Measurements from ENCODE around the gene LIMCH1.
"Not testable (repeated sequence)": the region's sequence is repeated elsewhere in the genome, so short reads cannot be mapped to it uniquely, and the experiment has no call there.

Gene LIMCH1

GRCh38 chr4:41678086-41678816 is 140.3 kb downstream of the LIMCH1 start:
- no peak for DNase-seq (ENCODE audit: low read depth, low spot score)

DNA sequence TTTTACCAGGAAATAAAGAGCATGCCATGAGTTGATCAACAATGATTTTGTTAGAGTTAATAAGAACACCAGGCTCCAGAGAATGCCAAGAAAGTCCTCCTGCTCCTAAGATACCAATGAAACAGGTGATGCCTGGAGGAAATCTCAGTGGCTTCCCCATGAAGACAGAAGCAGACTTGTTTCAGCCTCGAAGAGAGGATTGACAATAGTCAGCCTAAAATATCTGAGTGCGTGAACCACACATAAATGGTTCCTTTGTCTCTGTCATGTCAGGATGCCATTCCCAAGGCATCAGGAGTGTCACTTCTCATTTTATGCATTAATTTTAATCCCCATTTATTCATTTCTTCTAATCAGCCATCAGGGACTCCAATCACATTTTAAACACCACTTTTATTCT is 141.0 kb downstream of the LIMCH1 start:
- no peak for DNase-seq (ENCODE audit: low read depth, low spot score)

GRCh38 chr4:41679991-41680390 is 142.0 kb downstream of the LIMCH1 start:
- no peak for DNase-seq (ENCODE audit: low read depth, low spot score)

GRCh38 chr4:41681054-41681453 is 143.1 kb downstream of the LIMCH1 start:
- DNase-seq (ENCODE audit: low read depth, low spot score) = no peak

DNA sequence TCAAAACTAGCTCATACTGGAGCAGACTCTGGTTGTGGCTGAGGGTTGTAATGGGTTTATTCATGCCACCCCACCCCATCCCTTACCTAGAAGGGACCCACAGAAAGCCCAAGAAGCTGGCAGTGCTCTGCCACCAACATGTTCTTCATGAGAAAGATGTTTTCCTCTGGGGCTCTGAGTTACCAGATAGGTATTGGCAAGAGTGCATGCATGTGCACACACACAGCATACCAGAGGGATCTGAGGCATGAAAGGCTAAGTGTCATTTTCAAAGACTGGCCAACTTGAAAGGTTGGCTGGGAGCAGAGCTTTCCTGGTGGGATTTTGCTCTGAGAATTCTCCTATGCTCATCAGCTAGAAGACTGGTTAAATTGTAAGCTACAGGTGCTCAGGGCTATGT is 145.4 kb downstream of the LIMCH1 start:
- no peak for DNase-seq (ENCODE audit: low read depth, low spot score)

DNA sequence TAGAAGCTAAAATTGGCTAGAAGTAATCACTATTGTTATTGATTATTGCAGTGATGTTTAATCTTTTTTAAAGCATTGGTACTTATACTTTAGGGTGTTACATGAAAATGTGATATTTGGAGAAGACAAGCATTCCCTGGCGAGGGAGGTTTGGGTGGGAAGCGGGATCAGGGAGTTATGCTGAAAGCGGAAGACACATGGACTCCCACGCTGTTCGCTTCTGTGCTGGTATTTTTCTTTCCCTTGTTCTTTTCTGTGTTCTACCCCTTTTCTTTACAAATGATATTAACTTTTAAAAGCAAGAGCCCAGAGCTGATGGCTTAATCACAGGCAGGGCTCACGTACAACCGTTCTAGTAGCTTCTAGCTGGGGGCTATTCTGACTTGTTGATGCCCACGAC is 148.9 kb downstream of the LIMCH1 start:
- DNase-seq (ENCODE audit: low read depth, low spot score) = no peak

GRCh38 chr4:41687971-41688370 is 150.0 kb downstream of the LIMCH1 start:
- DNase-seq (ENCODE audit: low read depth, low spot score) = no peak

DNA sequence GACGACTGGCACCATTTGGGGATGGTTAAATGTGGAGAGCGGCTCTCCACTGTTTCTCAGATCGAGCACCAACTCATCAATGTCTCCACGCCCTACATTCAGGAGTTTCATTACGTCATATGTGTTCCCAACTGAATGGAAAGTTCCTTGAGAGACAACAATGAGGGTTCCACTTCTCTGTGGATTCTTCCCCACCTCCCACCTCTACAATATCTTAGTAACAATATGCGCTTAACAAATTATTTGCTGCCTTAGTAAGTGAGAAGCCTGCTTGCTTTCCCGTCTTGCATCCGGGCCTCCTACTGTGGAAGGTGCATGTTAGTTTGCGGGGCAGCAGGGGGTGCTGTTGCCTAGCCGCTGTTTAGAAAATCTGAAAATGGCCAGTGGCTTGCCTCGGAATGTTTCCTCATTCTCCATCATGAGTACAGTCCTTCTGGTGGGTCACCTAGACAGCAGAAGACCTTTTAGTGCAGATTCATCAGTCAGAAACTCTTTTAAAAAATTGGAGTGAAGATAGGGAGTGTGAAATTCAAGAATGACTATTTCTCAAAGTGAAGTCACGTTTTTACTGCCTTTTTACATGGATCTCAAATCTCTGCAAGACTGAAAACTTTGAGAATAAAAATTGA is 154.9 kb downstream of the LIMCH1 start:
- no peak for DNase-seq (ENCODE audit: low read depth, low spot score)

DNA sequence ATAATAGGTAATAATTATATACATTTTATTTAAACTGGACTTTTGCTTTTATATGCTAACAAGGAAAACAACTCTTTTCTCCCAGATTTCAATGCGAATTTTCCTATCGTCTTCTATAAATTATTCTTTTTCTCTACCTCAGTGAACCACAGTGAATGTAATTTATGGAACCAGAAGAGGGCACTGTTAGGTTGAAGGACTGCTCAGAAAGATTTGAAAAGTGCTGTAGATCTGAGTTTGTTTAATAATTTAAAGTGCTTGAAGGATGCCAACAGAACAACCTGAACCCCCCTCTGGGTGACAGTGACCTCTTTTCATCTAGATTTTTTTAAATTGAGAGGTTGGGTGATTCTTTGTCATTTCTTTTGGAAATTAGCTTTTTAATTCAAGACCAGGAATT is 155.7 kb downstream of the LIMCH1 start:
- DNase-seq (ENCODE audit: low read depth, low spot score) = no peak

DNA sequence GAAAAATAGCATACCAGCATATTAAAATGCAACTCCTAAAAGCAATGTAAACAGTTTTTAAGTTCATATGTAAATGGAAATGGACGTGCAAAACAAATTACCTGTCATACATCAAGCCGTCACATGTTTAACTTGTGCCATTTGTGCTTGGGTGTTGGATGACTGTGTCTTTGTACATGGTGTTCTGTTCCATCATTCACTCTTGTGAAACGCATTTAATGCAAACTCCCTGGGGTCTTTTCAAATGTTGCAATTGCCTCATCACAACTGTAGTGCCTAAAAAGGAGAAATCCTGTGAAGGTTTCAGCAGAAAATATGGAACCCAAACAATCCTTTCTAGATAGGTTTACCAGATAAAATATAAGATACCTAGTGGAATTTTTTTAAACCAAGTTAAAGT is 158.2 kb downstream of the LIMCH1 start:
- DNase-seq (ENCODE audit: low read depth, low spot score) = no peak

GRCh38 chr4:41696763-41697162 is 158.8 kb downstream of the LIMCH1 start:
- no peak for DNase-seq (ENCODE audit: low read depth, low spot score)

GRCh38 chr4:41701983-41702382 is 164.0 kb downstream of the LIMCH1 start:
- no peak for DNase-seq (ENCODE audit: low read depth, low spot score)

- DNase-seq (ENCODE audit: low read depth, low spot score) = no peak
These were observed 164.8 kb downstream of the LIMCH1 start for GRCh38 chr4:41702770-41703169.

GRCh38 chr4:41703785-41704184 is 165.8 kb downstream of the LIMCH1 start:
- DNase-seq (ENCODE audit: low read depth, low spot score) = no peak

GRCh38 chr4:41709844-41710481 is 172.0 kb downstream of the LIMCH1 start:
- no peak for DNase-seq (ENCODE audit: low read depth, low spot score)

DNA sequence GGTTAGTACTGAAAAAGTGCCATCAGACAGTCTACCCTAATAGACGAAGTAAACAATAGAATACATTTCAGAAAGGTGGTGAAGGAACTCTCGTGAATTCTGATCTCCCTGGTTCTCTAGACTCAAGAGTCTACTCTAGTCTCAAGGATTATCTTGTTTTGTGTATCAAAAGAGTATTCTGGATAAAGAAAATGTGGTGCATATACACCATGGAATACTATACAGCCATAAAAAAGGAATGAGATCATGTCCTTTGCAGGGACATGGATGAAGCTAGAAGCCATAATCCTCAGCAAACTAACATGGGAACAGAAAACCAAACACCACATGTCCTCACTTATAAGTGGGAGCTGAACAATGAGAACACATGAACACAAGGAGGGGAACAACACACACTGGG is 173.7 kb downstream of the LIMCH1 start:
- not testable (repeated sequence) for DNase-seq (ENCODE audit: low read depth, low spot score)

DNA sequence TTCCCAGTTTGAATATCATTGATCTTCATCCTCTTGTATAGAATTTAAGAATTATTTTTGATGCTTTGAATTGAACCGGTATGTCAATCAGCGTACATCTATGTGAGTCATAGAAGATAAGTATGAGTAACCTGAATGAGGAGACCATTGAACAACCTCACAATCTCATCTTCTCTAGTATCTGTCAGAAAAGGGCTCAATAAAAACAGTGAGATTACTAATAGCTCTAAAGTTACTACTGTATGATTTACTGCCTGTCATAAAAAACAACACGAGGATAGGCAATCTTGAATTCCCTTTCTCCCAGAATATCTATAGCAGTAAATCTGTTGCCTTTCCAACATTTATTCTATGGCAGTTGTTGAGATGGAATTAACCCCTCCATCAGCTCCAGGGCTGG is 174.5 kb downstream of the LIMCH1 start:
- DNase-seq (ENCODE audit: low read depth, low spot score) = no peak

DNA sequence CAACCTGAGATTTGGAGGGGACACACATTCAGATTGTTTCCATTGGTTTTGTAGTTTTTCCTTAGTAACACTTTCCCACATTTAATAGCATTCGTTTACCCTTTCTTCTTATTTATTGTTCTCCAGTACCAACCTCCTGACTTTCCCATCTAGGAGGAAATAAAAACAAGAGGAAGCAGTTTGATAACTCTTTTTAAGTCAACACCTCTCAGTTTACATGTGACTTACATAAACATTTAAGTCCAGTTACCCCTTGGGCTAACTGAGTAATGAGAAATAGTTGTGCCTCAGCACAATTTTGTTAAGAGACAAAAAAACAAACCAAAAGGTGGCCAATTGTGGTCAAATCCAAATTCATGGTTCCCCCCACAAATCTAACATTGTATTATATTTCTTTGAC is 175.8 kb downstream of the LIMCH1 start:
- DNase-seq (ENCODE audit: low read depth, low spot score) = no peak

DNA sequence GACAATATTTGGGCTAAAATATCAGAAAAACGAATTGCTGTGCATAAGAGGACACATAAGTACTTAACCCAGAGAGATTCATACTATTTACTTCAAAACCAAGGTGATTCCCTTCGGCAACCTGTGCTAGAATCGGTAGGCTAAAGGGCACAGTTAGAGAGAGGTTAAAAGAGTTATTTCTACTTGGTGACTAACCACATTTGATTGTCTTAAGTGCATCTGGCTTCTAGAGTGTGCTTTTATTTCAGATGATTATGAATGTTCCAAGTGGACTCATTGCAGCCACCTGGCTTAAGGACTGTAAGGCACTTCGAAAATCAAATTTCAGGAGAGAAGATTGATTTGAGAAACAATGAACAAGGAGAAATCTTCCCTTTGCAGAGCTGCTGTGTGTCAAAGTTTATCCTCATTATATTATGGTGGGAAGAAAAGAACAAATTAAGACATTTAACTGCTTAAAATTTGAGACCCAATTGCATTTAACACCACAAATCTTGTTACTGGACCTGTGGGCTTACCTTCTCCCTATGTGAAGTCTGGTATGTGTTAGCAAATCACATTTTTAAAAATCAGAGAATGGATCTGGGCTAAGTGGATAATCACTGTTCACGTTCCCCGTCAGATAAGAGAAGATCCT is 176.5 kb downstream of the LIMCH1 start:
- no peak for DNase-seq (ENCODE audit: low read depth, low spot score)

GRCh38 chr4:41715155-41715554 is 177.2 kb downstream of the LIMCH1 start:
- DNase-seq (ENCODE audit: low read depth, low spot score) = no peak

DNA sequence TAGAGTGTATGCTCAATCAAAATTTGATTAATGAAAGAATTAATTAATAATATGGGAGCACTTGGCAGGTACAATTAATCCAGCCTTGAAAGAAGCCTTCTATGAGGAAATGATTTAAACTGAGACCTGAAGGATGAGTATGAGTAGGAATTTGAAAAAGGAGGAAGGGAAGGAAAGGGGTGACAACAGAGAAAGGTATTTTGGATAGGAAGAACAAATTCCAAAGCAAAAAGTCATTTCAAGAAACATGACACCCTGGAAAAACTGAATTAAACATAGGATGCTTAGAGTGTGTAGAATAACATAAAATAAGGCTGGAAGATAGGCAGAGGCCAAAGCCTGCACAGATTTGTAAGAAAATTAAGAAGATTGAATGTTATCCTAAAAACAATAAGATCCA is 180.9 kb downstream of the LIMCH1 start:
- no peak for DNase-seq (ENCODE audit: low read depth, low spot score)

DNA sequence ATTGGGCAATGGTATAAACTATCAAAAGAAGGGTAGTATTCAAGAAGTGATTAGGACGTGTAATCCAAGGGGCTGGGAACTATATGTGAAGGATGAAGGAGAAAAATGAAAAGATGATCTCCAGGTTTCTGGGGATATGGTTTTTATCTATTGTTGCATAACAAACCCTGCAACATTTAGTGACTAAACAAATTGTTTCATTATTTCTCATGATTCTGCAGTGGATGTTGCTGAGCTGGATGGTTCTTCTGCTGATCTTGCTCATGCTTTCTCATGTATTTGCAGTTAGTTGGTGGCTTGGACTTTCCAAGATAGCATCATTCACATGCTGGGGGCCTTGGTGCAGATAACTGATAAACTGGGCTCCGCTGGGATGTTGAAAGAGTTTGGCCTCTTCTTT is 181.5 kb downstream of the LIMCH1 start:
- no peak for DNase-seq (ENCODE audit: low read depth, low spot score)

GRCh38 chr4:41722181-41722580 is 184.2 kb downstream of the LIMCH1 start:
- no peak for DNase-seq (ENCODE audit: low read depth, low spot score)

Measured in activated CD4-positive, CD25-positive, alpha-beta regulatory T cell treated with anti-CD3 and anti-CD28 coated beads, Interleukin-2, amount 50 U/mL, for 16 hours (primary cell).